ENCODE measurements around the gene LATS1.
"Not testable (repeated sequence)": the region's sequence is repeated elsewhere in the genome, so short reads cannot be mapped to it uniquely, and the experiment has no call there.

LATS1 gene

DNA sequence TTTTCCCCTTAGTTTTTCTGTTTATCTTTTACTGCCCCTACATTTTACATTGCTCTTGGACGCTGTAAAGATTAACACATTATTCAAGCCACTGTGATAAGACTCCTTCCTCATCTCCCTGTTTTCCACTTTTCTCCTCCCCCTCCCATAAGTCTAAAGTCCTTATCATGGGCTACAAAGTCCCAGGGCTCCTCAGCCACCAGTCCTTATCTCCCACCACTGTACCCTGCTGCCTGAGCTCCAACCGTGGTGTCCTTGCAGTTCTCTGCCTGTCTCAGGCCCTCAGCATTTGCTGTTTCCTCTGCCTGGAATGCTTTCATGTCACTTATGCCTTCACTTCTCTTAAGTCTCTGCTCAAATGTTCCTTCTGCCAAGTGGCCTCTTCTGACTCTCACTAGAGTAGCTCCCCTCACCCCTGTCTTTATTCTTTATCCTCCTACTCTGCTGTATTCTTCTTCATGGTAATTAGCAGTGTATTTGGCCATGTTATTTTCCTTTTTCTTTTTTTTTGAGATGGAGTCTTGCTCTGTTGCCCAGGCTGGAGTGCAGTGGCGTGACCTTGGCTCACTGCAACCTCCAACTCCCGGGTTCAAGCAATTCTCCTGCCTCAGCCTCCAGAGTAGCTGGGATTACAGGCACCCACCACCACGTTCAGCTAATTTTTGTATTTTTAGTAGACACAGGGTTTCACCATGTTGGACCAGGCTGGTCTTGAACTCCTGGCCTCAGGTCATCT, 10.8 kb upstream of the LATS1 start:
- no peak for DNase-seq (ENCODE audit: low read depth in 1 of 2, low spot score in 1 of 2)

DNA sequence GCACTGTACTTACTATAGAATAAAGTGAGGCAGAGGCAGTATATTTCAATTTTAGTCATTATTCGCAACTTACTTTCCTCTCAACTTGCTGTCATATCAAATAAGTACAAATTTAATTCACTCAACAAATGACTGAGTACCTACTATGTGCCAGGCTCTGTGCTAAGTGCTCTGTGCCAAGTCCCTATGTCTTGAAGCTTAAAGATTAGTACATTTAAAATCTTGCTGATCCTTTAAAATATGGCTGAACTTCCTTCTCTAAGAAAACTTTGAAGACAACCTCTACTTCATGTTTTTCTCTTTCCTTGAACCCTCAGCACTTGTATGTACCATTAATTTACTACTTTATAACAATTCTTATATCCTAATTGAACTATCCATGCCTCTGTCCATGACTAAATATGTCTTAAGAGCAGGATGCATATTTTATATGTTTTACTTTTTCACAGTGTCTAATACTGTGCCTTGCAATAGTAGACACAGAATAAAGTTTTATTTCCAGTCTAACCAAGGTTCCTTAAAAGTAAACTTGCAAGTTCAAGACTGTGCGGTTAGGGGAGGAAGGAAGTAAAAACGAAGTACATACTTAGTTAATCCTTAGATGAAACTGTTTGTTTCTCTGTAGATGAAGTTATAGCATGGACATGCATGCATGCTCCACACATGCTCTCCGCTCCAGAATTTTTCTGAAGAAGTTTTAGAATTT, 10.0 kb upstream of the LATS1 start:
- DNase-seq (ENCODE audit: low read depth in 1 of 2, low spot score in 1 of 2): no peak

DNA sequence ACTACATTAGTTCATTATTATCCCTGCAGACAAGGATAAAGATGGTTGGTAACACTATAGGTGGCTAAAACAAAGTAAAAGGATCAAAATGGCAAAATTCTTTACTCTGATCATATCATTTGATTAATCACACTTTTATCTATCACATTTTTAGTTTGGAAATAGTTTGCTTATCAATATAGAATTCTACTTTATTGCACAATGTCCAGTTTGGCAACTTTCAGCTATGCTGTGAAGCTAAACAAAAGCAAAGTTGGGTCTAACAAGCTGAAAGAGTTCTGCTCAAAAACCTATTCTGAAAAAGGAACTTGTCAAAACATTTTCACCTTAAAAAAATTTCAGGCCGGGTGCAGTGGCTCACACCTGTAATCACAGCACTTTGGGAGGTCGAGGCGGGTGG, 7.9 kb upstream of the LATS1 start:
- no peak for DNase-seq (ENCODE audit: low read depth in 1 of 2, low spot score in 1 of 2)

DNA sequence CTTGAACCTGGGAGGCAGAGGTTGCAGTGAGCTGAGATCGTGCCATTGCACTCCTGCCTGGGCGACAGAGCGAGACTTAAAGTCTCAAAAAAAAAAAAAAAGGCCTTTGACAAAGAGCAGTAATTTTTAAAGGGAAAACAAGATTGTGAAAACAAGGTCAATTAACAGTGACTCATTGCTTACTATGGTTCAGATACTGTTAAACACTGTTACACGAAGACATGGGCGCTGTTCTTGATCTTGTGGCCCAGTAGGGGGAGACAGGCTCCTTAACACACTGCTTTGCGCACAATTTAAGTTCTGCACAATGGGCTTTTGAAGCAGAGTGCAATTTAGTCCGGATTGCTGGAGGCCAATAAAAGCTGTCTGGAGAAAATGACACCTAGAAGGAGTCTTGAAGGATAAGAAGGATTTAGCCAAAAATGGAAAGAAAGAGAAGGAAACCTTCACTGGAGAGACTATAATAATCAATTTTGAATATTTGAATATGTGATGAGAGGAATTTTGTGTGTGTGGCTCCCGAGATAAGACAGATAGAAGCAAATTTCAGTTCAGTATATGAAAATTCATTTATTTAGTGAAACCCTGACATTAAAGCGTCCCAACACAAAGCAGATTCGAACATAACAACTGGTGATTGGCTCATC, 6.0 kb upstream of the LATS1 start:
- no peak for DNase-seq (ENCODE audit: low read depth in 1 of 2, low spot score in 1 of 2)

DNA sequence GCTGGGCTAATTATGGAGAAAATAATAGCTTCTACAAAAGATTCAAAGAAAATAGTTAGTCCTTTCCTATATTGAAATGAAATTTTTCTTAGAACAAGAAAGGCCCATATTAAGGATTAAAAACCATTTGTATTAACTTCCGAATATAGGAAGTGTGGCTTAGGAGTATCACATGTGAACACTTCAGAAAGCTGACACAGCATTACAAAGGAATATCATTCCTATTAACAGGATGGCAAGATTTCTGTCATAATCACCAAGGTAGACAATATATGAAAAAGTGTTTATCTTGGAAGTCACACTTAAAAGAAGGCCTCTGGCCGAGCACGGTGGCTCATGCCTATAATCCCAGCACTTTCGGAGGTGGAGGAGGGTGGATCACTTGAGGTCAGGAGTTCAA, 5.4 kb upstream of the LATS1 start:
- DNase-seq (ENCODE audit: low read depth in 1 of 2, low spot score in 1 of 2): no peak

DNA sequence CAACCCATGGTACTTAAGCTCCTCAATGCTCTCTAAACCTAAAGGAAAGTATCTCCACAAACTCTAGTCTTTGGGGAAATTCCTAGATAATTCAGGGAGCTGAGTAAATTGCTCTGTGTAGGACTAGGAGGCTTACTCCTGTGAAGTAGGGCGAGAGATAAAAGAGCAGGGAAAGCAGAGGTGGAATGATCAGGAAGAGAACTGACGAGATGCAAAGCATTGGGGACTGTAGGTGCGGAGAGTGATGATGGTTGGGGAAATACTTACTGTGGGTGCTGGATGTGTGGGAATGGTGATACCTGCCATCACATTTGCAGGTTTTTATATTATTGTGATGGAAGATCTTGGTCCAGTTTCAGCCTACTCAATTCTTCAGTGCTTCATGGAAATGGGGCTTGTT, 1.6 kb upstream of the LATS1 start:
- no peak for DNase-seq (ENCODE audit: low read depth in 1 of 2, low spot score in 1 of 2)

DNA sequence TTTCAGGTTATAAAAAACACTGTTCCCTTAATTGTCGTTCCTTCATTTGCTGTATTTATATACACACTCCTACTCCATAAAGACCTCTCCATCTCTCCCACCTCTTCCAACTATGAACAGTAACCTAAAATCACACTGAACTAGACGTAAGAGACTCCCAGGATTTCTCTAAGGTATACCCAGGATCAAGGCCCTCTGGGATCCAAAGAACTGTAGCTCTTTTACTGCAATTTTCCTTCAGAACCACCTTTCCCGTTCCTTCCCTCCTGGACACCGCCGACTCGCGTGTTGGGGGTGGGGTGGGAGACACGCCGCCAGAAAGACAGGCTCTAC, 680 bp downstream of the LATS1 start:
- DNase-seq (ENCODE audit: low read depth in 1 of 2, low spot score in 1 of 2): no peak

DNA sequence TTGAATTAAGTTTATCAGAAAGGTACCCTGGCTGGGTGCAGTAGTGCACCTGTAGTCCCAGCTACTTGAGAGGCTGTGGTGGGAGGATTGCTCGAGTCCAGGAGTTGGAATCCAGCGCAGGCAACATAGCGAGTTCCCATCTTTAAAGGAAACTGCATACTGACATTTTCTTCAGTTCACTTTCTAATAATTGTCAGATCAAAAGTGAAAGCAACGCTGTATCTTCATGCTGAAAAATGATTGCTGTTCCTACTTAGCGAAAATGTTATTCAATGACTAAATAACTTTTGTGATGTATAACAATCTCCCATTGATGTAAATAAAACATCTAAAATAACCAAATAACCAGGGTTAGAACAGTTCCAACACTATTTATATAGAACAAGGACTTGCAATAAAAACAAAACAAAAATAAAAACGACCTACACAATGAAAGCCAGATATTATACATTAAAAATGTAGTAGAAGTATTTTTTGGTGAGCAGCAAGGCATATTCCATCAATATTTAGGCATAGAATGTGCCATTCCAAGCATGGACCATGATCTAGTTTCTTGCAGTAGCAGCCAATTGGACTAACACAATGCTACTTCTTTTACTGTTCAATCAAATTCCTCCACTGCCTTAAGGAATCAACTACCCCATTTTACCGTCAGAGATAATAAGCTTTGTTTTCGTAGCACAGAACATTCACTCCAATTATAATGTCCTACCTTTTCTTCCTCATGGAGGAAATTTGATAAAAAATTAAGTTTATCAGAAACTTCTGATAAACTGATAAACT, 1.5 kb downstream of the LATS1 start:
- DNase-seq (ENCODE audit: low read depth in 1 of 2, low spot score in 1 of 2): no peak

DNA sequence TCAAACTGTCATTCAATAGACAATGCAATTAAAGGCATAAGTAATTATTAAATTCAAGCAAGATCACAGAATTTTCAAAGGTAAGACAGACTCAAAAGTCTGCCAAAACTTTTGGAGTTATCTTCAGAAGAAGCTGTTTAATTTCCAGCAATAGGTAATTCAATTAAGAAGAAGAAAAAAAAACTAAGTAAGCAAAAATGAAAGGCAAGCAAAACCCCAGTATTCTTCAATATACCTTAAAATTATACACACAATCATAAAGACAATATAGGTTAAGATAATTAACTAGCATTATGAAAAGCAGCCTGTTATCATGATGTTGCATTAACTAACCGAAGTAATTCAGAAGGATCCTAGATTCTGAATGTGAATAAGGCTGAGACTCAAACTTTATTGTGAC, 3.5 kb downstream of the LATS1 start:
- no peak for DNase-seq (ENCODE audit: low read depth in 1 of 2, low spot score in 1 of 2)

DNA sequence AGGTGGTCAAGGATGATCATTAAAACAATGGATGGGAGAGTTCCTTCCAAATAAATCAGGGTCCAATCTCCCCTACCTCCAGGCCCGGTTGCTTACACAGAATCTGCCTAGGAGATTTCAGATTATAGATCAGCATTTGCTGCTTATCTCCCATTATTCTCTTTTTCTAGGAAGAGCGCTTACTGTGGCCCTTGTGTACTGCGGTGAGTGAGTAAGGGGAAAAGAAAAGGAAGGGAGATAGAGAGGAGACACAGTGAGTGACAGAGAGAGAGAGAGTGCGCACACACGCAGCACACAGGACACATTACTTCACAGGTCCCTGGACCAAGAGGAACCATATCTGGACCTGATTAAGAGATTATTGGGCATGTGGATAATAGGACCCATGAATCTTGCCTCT, 6.2 kb downstream of the LATS1 start:
- no peak for DNase-seq (ENCODE audit: low read depth in 1 of 2, low spot score in 1 of 2)

DNA sequence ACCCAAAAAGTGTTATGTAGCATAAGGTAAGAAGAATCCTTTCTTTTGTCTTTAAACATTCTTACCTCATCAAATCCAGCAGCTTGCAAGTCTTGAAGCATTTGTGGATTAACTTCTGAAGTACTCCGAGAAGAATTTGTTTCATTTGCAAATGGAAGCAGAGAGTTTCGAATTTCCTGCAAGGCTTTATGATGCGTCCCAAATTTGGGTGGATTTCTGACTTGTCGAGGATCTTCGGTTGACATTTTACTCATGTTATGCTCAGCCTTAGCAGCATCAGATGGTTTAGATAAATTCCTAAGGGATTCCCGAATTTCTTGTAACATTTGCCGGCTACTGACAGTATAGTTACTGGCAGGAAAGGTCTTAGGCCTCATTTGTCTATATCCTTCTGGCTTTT, 16.2 kb downstream of the LATS1 start:
- no peak for DNase-seq (ENCODE audit: low read depth in 1 of 2, low spot score in 1 of 2)

DNA sequence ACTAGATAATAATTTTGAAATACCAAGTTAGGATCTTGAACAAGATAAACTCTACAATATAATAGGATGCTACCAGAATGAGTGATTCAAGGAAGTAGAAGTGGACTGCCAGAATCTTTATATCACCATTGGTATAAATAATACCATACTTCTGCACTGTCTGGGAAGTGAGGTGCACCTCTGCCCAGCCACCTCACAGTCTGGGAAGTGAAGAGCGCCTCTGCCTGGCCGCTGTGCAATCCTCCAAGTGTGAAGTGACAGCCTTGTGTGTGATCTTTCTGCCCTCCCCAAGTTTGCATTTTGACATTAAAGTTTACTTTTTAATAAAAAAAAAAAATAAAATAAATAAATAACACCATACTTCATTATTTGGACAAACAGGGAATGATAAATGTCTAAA, 18.8 kb downstream of the LATS1 start:
- DNase-seq (ENCODE audit: low read depth in 1 of 2, low spot score in 1 of 2): no peak

DNA sequence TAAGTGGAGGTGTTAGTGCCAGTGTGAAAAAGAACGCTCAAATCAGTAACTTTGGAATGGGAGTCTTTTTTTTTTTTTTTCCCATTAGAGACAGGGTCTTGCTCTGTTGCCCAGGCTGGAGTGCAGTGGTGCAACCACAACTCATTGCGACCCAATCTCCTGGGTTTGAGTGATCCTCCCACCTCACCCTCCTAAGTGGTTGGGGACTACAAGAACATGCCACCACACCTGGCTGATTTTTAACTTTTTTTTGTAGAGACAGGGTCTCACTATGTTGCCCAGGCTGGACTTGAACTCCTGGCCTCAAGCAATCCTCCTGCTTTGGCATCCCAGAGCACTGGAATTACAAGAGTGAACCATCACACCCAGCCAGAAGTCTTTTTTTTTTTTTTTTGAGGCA, 19.7 kb downstream of the LATS1 start:
- DNase-seq (ENCODE audit: low read depth in 1 of 2, low spot score in 1 of 2): no peak

DNA sequence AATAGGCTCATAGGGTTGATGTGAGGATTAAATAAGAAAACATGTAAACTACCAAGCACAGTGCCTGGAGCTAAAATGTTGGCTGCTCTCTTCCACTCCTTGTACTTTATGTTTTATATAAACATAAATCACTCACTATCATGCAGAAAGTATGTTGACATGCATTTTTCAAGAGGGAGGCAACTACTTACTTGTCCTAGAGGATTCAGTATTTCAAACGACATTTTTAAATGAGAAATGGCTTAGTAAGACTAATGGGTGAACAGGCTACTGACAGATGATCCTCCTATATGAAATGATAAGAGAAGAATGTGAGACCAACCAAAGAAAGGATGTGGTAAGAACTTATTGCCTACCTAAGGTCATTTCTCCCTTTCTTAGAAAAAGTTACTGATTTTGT, 21.0 kb downstream of the LATS1 start:
- DNase-seq (ENCODE audit: low read depth in 1 of 2, low spot score in 1 of 2): no peak

DNA sequence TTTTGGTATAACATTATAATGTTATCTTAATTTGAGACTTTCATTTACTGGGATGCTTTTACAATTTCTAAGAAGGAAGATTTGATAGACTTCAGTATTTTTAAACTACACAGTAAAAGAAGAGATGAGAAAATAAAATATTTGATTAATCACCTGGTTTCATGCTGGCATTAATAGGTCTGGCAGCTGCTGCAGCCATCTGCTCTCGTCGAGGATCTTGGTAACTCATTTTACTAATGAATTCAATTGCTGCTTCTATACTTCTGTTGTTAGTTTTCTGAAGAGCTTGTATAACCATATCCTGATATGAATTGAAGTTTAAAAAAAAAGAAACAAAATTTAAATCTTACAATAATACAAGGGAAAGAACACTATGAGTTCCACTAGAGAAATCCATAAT, 23.0 kb downstream of the LATS1 start:
- DNase-seq (ENCODE audit: low read depth in 1 of 2, low spot score in 1 of 2): no peak

DNA sequence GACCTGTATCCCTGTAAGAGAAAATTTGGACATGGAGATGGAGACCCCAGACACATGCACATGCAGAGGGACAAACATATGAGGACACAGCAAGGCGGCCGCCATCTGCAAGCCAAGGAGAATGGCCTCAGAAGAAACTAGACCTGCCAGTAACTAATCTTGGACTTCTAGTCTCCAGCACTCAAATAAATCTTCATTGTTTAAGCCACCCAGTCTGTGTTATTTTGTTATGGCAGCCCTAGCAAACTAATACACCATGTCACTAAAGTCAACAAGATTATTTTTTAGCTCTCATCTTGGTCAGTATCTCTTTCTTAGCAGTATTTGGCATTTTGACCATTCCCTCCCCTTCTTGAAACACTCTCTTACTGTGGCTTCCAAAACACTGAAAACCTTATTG, 26.7 kb downstream of the LATS1 start:
- no peak for DNase-seq (ENCODE audit: low read depth in 1 of 2, low spot score in 1 of 2)

DNA sequence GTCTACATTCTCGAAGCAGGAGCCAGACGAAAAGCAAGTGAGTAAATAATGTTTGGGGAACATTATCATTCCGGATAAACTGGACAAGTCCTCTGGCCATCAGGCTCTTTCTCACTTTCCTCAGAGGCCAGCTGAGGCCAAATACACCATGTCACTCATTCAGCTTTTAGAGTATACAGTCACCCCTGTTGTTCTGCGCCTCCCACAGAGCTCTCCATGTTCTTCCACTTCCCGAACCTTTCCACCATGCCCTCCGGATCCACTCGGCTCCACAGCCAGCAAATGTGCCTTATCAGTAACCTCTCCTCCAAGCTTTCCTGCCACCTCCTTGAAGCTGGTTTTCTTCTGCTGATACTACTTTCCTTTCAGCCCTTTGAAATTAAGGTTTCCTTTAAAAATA, 31.7 kb downstream of the LATS1 start:
- DNase-seq (ENCODE audit: low read depth in 1 of 2, low spot score in 1 of 2): no peak

DNA sequence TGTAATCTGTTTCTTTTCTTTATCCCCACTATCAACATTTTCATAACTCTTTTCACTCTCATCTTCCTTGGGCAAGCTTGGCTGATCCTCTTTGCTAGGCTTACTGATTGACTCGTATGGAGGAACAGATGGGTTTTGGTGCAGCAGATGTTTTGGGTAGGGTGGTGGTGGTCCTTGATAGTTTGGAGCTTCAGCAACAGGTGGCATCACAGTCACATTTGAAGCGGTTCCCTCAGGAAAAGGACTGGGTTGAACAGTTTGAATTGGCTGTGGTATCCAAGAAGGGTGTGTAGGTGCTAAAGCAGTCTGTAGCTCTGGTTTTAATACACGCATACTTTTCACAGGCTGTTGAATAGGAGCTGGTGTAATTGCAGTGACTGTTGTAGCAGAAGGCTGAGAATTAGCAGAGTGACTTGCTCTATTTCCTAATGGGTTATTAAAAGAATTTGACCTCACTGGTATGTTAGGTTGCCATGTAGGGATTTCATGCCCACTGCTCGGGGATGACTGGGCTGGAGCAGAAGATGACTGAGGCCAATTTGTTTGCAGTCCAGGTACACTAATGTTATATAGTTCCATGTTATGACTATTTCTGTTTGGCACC, 34.5 kb downstream of the LATS1 start:
- no peak for DNase-seq (ENCODE audit: low read depth in 1 of 2, low spot score in 1 of 2)

DNA sequence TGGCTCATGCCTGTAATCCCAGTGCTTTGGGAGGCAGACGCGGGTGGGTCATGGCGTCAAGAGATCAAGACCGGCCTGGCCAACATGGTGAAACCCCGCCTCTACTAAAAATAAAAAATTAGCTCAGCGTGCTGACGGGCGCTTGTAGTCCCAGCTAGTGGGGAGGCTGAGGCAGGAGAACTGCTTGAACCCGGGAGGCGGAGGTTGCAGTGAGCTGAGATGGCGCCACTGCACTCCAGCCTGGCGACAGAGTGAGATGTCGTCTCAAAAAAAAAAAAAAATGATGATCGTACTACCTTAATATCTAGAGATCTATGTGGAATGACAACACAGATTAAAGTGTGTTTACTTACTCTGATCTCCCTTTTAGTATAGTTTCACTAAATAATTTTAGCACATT, 36.1 kb downstream of the LATS1 start:
- DNase-seq (ENCODE audit: low read depth in 1 of 2, low spot score in 1 of 2): not testable (repeated sequence)

DNA sequence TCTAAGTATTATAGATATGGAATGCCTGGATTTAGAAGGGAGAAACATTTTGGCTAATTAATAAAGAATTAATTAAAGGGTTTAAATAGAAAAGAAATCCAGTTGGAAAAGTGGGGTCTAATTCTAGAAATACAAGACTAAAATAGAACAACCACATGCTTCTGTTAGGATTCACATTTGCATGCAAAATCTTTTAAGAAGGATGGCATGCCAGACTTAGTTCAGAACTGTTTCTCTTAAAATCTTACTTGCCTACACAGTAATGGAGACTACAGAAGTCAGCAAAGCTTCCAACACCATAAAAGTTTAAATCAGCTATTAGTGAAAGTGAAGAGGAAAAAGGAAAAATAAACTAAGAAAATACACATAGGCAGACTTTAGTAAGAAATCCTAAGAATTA, 36.7 kb downstream of the LATS1 start:
- DNase-seq (ENCODE audit: low read depth in 1 of 2, low spot score in 1 of 2): no peak

DNA sequence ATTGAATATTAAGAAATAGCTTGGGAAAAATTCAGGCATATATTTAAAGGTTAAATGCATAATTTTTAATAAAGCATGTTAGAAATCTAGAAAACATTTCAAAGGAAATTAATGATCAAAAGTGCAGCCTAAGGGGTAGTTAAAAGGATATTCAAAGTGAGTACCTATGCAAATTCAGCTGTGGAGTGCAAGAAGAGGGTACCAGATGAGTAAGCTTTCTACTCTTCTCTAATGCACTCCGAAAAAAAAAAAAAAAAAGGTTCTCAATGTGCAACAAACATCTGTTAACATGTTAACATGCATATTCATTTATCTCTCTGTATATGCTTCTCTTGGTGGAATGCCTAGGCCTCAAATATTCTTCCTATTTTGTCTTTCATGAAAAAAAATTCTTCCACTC, 37.4 kb downstream of the LATS1 start:
- DNase-seq (ENCODE audit: low read depth in 1 of 2, low spot score in 1 of 2): no peak

DNA sequence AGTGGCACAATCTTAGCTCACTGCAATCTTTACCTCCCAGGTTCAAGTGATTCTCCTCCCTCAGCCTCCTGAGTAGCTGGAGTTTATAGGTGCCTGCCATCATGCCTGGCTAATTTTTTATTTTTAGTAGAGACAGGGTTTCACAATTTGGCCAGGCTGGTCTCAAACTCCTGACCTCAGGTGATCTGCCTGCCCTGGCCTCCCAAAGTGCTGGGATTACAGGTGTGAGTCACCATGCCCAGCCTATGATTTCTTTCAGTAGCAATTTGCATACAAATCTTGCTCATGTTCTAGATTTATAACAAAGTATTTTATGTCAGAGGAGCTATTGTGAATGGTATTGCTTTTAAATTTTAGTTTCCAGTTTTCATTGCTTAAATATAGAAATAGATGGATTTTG, 45.6 kb downstream of the LATS1 start:
- DNase-seq (ENCODE audit: low read depth in 1 of 2, low spot score in 1 of 2): not testable (repeated sequence)
